GM21423 (cell line): ENCODE data around the gene VAMP3.
"Not testable (repeated sequence)": the region's sequence is repeated elsewhere in the genome, so short reads cannot be mapped to it uniquely, and the experiment has no call there.

Source experiments
- ATAC-seq: cut with Tn5 transposase; IDR thresholded peaks from one replicate; pipeline ENCODE4 v1.9.1; 2021; ENCODE audit warnings: mild to moderate bottlenecking, moderate library complexity; ENCODE audit not compliant: unreplicated experiment

Gene VAMP3

DNA sequence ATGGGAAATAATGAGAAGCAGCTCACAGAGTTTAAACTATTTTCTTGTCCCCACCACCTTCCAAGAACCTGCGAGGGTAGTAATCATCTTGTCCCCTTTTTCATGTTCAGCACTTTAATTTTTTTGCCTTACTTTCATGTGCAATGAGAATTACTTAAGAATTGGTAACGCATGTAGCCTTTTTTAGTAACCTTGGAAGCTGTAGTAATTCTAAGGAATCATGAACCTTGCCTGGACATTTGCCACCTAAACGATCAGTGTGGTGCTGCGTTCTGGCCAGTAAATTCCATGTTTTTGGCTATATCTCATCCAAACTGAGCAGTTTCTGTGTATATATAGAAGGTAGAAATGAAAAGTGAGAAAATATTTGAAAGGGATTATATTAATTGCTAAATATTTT is 3.9 kb upstream of the VAMP3 start:
- ATAC-seq, result no peak

DNA sequence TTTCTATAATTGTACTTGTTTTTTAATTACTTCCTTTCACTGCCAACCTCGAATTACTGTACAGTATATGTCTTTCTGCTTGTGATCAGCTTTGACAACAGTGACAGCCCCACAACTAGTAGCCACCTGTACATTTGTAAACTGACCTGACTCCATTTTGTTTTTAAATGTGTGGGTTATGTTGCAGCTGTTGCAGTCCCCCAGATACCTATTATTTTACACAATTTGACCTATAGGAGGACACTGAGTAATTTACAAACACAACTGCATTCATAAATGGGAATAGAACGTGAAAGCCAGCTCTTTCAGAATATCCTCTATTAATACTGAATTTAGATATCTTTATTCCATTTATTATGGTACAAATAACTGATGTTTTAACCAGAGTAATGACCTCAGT is 2.5 kb upstream of the VAMP3 start:
- ATAC-seq, result no peak

DNA sequence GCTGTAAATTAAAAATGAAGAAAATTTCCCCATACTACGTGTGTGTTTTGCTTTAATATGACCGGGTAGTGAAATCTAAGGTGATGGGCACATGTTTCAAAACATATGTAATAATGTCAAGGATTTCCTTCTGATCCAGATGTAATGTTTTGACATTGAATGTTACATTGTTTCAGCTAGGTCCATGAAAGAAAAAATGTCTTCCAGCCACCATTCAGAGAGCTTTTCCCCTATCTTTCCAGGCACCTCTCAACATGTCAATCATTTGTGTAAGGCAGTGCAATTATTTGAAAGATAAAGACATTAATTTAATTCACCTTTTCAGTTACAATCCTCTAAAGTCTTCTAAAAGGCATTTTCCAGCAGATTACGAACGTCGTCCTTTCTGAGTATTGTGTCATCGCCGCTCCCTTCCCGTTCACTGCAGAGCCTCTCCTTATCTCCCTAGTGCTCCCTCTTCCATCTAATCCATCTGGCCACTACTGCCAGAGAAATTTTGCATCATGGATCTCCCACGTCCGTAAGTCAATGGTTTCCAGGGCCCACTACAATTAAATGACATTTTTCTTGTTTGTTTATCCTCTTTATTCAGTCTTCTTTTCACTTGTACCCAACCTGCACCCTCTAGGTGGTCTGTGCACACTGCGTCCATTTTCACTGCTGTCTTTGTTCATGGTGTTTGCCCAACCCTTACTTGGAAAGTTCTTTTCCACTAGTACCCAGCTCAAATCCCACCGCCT is 1.3 kb upstream of the VAMP3 start:
- no peak for ATAC-seq

DNA sequence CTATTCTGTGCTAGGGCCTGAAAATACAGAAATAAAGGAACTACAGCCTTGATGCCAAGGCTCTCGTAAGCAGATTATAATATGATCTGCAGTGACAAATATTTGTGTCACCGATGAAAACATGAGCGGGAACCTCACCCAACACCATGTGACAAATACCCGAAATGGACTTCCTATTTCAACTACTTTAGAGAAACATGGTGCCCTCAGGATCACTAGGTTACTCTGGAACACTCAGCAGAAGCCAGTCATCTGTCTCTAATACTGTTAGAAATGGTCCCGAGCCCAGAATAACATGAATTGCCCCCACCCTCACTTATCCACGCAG is 463 bp upstream of the VAMP3 start:
- ATAC-seq, result peak; percentile 4

DNA sequence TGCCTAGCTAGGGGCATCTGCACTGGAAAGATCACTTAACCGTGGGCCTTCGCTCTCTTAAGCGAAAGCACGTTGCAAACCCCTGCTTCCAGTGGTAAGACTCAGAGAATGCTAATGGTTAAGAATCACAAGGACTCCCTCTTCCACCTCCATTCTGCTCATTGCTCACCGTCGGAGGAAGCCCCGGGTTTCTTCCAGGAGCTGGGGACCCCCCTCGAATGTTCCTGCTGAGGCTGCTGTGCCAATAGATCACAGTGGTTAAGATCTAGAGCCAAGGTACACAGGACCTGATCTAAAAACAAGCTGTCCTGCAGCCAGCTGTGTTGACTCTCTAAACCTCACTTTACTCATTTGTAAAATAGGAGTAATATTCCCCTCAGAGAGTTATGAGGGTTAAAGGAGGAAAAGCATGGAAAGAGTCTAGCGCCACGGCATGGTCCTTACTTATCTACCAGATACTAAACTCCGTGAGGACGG is 765 bp downstream of the VAMP3 start:
- ATAC-seq, result no peak

DNA sequence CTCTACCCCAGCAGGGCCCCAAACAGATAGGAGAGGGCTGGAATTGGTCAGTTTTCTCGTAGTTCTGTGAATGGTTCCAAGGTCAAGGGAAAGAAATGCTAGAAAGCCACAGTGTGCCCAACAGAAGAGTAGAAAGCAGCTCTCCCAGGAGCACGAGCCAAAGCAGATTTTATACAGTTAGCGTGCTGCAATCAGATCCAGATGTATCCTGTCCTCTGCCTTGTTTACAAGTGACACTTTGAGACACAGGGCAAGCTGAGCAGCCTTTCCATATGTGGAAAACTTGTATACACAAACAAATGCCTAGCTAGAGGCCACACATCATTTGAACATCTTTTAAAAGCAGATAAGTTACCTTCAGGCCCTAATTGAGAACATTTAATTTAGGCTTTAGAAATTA is 6.5 kb downstream of the VAMP3 start:
- ATAC-seq, result no peak

DNA sequence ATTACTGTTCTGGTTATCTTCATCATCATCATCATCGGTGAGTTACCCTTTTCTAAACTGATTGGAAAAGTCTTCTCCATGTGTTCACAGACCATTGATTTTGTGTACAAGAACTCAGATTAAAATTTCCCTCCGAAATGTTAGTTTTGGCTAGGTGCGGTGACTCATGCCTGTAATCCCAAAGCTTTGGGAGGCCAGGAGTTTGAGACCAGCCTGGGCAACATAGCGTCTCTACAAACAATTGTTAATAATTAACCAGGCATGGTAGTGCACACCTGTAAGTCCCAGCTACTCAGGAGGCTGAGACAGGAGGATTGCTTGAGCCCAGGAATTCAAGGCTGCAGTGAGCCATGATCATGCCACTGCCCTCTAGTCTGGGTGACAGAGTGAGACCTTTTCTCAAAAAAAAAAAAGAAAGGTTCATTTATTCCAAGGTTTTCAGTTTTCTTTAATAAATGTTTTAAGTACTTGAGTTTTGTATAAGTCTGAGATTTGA is 7.1 kb downstream of the VAMP3 start:
- ATAC-seq, result no peak

DNA sequence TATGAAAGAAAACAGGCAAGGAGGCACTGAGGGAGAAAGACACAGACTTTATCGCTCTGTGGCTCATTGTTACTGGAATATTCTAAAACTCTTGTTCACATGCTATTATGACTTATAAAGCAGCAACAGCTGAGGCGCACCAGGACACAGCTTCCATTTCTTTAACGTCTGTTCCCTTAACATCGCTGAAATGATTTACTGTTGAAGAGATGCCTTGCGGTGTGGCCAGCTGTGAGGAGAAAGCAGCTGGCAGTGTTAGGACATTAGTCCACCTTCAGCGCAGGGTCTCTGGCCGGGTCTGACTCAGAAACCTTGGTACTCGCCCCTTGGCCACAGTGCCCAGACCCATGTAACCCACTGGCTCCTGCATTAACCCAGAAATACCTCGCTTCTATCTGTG is 9.9 kb downstream of the VAMP3 start:
- no peak for ATAC-seq

DNA sequence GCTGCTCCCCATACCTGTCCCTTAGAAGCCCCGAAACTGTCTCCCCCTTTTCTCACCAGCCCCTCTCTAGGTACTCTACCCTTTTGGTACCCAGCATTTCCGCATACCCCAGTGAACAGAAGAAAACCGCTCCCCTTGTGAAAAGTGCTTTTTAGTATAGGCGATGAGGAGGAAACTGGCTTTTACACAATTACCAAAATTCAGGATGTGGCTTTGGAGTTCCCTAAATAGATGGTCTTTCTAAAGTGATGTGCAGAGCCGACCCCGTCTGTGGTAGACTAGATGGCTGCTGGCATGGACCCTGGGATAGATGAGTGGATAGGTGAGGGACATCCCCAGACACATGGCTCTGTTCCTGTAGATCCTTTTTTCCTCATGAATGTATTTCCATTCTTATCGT is 10.4 kb downstream of the VAMP3 start:
- ATAC-seq, result no peak

DNA sequence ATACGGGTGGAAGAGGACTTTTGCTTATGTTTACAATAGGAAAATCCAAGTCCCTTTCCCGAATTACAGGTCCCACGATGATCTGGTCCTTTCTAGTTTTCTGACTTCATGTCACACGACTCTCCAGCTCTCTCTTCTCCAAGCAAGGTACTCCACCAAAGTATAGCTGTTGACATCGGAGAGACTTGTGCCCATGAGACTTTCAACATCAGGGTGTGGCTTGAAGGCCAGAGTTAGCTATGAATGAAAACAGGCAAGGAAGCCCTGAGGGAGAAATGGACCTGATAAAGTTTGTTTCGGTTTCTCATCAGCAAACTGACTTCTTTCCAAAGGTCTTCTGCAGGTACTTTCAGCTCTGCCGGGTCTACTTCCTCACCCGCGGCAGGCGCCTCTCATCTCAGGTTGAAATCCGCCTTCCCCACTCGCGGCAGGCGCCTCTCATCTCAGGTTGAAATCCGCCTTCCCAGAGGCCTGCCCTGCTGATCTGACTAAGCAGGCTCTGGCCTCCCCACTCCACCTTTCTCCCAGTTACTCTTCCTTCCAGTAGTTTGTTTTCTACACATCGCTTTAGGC is 10.9 kb downstream of the VAMP3 start:
- no peak for ATAC-seq

DNA sequence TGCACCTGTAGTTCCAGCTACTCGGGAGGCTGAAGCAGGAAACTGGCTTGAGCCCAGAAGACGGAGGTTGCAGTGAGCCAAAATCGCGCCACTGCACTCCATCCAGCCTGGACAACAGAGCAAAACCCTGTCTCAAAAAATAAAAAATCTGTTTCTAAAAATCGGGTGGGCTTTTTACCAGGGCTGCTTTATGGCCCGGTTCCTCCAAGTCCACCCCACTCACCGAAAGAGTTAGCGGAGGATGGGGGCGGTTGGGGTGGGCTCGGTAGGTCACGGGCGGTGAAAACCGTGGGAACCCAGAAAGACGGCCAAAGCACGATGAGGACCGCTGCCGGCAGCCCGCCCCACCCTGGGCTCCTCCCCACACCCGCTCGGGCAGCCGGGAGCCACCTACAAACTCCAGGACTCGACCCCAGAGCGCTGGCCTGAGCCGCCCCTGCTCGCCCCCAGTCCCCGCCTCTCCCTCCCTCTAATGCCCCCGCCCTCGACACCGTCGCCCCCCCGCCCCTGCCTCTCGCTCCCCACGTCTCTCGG is 12.1 kb downstream of the VAMP3 start:
- ATAC-seq, result no peak

DNA sequence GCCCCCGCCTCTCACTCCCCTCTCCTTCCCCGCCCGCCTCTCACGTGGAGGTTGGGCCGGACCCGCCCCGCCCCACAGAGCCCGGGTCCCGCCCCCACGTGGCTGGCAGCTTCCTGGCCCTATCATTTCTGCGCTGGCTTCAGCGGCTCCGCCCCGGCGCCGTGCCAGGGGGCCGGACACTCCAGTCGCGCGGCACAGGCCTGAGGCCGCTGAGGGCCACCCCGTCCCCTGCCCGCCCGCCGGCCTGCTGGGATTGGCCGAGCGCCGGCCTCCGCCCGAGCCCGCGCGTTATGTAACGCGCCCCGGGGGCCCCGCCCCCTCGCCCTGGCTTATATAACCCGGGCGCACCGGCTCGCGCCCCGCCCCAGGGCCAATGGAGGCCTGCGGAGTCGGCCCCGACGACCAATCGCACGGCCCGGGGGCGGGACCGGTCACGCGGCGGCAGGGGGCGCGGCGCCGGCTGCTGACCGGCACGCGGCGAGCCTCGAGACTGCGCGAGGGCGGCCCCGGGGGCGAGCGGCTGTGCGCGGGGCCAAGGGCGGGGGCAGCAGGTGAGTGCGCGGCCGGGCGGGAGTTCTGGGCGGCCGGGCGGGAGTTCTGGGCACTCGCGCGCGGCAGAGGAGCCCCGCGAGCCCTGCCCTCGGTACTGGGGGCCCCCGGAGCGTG is 12.9 kb downstream of the VAMP3 start, which contains the start of gene PER3:
Gene PER3 (plus strand): TSS at position 466 of the 666 bp plus-strand sequence. CDS start 587 bp downstream, outside the sequence.
- ATAC-seq, result peak; percentile 88

DNA sequence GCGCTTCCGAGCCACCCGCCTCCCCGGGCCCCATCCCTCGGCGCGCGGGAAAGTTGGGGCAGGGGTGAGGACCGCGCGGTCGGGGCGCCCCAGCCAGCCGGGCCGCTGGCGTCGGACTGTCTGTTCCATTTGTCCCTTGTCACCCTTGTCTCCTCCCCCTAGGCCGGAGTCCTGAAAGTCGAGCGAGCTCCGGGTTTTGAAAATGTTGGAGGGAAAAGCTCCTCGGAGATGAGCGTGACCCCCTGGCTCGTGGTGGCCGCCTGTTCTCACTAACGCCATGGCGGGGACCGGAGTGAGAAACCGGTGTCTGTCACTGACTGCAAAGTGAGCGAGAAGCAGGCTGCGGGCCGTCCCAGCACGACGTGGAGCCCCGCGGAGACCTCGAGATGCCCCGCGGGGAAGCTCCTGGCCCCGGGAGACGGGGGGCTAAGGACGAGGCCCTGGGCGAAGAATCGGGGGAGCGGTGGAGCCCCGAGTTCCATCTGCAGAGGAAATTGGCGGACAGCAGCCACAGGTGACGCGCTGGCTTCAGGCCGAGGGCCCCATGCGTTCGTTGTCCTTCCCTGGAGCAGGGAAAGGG is 13.5 kb downstream of the VAMP3 start:
- no peak for ATAC-seq

DNA sequence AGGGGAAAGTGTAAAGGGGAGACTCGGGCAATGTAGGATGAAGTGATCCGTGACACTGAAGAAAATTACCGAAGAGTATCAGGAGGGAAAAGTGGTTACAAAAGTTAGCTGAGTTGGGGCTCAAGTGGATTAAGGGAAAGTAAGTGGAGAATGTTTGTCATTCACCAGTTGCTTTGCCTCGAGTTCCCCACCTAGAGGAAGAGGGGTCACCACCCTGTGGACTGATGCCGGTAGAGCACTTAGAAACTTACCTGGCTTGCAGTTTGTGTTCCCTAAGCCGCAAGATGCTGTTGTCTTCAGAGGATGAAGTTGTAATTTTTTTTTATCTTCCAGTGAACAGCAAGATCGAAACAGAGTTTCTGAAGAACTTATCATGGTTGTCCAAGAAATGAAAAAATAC is 14.0 kb downstream of the VAMP3 start:
- ATAC-seq, result no peak

DNA sequence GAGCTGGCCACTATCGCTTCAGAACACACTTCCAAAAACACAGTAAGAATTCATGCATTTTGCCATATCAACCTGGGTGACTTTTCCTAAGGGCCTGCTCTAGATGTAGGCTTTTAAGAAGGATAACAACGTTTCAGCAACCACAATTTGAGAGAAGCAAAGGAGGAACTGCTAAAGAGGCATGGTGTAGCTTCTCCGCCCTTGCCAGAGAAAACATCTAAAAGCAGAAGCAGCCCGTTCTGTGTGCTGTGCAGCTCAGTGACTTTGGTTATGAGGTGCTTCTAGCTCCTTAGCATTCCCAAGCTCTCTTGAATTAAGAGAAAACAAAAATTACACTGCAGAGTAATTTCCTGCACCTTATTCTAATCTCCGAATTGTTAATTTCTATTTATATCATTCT is 15.7 kb downstream of the VAMP3 start:
- no peak for ATAC-seq

DNA sequence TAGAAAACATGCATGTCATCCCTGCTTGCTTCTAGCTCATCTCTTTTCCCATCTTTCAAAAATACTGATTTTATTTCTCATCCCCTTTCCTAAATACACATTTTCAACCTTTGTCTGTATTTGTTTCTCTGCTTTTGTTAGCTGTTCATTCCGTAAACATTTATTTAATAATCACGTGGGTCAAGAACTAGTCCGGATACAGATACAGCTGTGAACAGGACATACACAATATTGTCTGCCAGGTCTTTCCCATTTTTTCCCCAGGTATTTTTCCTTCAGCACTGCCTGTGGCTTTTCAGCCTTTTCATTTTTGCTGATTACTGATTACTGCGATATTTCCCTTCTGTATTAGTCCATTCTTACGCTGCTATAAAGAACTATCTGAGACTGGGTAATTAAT is 18.7 kb downstream of the VAMP3 start:
- ATAC-seq, result no peak

DNA sequence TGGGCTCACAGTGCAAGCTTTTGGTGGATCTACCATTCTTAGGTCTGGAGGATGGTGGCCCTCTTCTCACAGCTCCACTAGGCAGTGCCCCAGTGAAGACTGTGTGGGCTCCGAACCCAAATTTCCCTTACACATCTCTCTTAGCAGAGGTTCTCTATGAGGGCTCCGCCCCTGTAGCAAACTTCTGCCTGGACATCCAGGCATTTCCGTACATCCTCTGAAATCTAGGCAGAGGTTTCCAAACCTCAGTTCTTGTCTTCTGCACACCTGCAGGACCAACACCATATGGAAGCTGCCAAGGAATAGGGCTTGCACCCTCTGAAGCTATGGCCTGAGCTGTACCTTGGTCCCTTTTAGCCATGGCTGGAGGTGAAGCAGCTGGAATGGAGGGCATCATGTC is 19.9 kb downstream of the VAMP3 start:
- ATAC-seq, result not testable (repeated sequence)

DNA sequence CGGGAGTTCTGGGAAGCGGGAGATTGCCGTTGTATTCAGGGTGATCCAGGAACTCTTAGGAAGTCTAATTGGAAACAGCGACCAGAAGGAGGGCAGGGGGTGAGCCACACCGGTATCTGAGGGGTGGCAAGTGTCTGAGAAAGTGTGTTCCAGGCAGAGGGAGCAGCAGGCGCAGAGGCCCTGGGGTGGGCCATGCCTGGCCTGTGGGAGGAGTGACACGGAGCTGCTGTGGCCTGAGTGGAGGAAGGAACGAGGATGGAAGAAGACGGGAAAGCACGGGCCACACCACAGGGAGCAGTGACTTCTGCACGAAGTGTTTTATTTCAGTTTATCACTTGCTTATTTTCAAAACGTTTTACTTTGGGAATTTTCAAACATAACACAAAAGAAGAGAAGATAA is 24.3 kb downstream of the VAMP3 start:
- no peak for ATAC-seq

DNA sequence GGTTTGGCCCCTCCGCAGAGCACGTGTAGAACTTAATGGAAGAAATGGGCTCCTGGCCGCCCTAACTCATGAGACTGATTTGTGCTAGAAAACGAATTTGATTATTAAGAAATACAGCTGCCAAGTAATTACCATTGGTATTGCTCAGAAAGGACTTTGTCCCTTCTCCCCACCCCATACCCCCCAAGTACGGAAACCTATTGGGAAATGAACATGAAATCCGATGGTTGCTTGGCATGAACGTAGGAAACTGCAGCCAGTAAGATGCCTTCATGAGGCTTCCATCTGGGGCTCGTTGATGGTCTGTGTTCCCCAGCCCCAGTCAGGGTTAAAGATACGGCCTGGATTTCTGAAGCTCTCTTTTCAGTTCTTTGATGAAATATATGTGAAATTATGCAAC is 34.4 kb downstream of the VAMP3 start:
- no peak for ATAC-seq

DNA sequence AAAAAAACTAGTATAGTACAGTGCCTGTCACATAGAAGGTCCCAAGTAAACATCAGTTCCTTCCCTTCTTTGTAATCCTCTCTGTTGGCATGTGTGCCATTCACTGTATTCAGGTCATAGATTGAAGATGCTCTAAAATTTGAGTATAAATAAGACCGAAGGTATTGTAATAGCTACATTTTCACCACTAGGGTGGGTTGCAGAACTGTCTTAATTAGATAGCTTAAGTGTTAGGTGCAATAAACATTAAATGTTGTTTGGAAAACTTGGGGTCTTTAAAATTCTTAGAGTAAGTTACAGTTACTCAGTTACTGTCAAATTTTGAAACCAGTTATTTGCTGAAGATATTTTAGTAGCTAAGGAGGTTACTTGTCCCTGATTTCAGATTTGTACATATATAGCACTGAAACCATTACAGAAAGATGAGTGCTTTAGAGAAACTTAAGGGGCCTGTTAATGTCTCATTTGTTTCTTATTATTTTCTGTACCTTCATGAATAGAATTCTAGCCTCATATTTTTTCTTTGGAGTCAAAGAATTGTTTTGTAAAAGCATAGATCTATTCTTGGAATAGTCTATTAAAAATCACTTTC is 37.3 kb downstream of the VAMP3 start:
- no peak for ATAC-seq

DNA sequence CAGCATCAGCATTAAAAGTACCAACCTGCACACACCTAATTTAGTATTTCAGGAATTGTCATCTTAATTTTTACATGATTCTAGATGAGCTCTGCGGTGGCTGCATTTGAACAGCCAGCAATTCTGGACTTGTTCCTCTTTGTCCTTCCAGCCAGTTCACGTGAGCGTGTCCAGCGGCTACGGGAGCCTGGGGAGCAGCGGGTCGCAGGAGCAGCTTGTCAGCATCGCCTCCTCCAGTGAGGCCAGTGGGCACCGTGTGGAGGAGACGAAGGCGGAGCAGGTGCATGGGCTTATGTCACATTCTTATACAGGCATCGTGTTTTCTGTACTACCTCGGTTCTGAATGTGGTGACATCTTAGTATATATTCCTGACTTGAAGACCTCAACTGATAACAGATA is 38.6 kb downstream of the VAMP3 start:
- no peak for ATAC-seq
